Measurements from ENCODE around the gene RAP1GAP. TPM values are rescaled to one million over a fixed set of nuclear protein-coding genes. Genes with fewer than 3 reads are reported as not detected.

RAP1GAP gene
- total RNA-seq, 1 donor from 2014 or later: 62.4 TPM

DNA sequence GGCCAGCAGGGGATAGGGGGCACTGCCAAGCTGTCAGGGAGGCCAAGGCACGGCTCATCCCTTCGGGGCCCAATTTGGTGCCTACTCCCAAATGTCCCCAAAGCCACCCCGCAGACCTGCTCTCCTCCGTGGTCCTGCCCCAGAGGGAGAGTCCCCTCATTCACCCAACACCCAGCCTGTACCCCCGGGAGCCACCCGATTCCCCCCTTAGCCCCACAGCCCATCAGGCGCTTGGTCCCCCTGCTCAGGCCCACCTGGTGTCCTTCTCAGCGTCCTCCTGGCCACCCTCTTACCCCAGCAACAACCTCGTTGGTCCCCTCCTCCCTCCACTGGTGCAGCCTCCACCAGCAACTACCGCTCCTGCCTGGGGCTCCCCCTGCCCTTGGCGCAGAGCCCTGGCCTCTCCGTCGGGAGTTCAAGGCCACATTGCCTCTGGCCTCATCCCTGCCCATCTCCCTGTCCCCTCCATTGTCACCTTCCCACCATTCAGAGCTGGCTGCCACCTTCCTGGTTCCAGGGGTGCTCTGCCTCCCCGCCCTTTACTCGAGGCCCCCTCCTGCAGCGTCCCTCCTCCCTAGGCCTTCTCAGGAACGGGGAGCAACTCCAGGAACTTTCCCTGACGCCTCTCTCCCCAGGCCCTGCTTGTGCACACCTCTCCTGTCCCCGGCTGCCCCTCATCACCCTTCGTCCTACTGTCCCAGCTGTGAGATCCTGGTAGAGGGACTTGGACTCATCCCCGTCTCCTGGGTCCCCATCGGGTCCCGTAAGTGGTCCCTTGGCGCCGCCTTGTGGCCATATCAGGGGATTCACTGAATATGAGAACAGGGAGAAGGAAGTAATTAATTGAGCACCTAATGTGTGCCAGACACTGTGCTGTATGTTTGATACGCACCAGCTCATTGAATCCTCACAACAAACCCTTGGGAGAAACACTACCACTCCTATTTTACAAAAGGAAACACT, 73.9 kb downstream of the RAP1GAP start:
- no peaks in the 10 kb centered on the region for H3K27me3 ChIP-seq
- TF ChIP-seq, protein P1, sequence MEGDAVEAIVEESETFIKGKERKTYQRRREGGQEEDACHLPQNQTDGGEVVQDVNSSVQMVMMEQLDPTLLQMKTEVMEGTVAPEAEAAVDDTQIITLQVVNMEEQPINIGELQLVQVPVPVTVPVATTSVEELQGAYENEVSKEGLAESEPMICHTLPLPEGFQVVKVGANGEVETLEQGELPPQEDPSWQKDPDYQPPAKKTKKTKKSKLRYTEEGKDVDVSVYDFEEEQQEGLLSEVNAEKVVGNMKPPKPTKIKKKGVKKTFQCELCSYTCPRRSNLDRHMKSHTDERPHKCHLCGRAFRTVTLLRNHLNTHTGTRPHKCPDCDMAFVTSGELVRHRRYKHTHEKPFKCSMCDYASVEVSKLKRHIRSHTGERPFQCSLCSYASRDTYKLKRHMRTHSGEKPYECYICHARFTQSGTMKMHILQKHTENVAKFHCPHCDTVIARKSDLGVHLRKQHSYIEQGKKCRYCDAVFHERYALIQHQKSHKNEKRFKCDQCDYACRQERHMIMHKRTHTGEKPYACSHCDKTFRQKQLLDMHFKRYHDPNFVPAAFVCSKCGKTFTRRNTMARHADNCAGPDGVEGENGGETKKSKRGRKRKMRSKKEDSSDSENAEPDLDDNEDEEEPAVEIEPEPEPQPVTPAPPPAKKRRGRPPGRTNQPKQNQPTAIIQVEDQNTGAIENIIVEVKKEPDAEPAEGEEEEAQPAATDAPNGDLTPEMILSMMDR (IDR thresholded peaks at IDR 0.05): peak; percentile 59
- no peak overlapping the region for H3K27ac ChIP-seq
- DNase-seq (peak; percentile 80), ATAC-seq (peak; percentile 25)
- no peak overlapping the region for H3K4me3 ChIP-seq
- H3K4me1 ChIP-seq: peaks cover 6% of the 10 kb centered on the region
- H3K36me3 ChIP-seq: no peaks in the 10 kb centered on the region
- H3K9me3 ChIP-seq: no peaks in the 10 kb centered on the region
- intact Hi-C loops (cut with DNase I): no loop called here

GRCh38 chr1:21594501-21594900, 74.7 kb downstream of the RAP1GAP start:
- H3K36me3 ChIP-seq: no peaks in the 10 kb centered on the region
- no peak overlapping the region for H3K27ac ChIP-seq
- H3K4me1 ChIP-seq: peaks cover 6% of the 10 kb centered on the region
- TF ChIP-seq, protein P1 (IDR thresholded peaks at IDR 0.05): no peak
- no peaks in the 10 kb centered on the region for H3K9me3 ChIP-seq
- DNase-seq: no peak
- H3K27me3 ChIP-seq: no peaks in the 10 kb centered on the region
- no peak overlapping the region for H3K4me3 ChIP-seq
- no peak for ATAC-seq
- intact Hi-C loops (cut with DNase I): no loop called here

DNA sequence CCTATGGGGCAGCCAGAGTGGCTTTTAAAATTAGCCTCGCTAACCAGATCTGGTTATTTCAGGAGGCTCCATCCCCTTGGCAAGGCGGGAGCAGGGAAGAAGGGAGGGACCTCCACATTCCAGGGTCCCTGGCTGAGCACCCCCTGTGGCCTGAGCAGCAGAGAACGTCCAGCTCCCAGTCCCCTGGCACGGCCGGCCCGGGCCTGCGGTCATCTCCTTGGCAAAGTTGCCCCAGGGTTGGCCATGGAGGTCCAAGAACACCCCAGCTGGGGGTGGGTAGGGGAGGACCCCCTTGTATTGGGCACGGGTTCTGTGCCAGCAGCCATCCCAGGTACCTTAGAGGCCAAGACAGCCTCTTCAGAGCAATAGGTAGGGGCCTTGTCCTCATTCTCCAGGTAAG, 75.9 kb downstream of the RAP1GAP start:
- peaks cover 6% of the 10 kb centered on the region for H3K4me1 ChIP-seq
- intact Hi-C loops (cut with DNase I): no loop called here
- H3K4me3 ChIP-seq: no peak overlapping the region
- DNase-seq (no peak), ATAC-seq (no peak)
- TF ChIP-seq, protein P1 (IDR thresholded peaks at IDR 0.05): no peak
- no peaks in the 10 kb centered on the region for H3K9me3 ChIP-seq
- H3K36me3 ChIP-seq: no peaks in the 10 kb centered on the region
- no peak overlapping the region for H3K27ac ChIP-seq
- no peaks in the 10 kb centered on the region for H3K27me3 ChIP-seq

GRCh38 chr1:21592086-21592865, 76.9 kb downstream of the RAP1GAP start:
- Histone ChIP-seq H3K27me3 (no peaks in the 10 kb centered on the region), H3K27ac (no peak overlapping the region), H3K4me1 (peaks cover 6% of the 10 kb centered on the region), H3K4me3 (no peak overlapping the region), H3K36me3 (no peaks in the 10 kb centered on the region), H3K9me3 (no peaks in the 10 kb centered on the region)
- intact Hi-C loops (cut with DNase I): no loop called here
- ATAC-seq: no peak
- TF ChIP-seq, protein P1 (IDR thresholded peaks at IDR 0.05): no peak
- no peak for DNase-seq

- ATAC-seq (no peak), DNase-seq (no peak)
- no peaks in the 10 kb centered on the region for H3K27me3 ChIP-seq
- H3K27ac ChIP-seq: no peak overlapping the region
- H3K9me3 ChIP-seq: no peaks in the 10 kb centered on the region
- peaks cover 14% of the 10 kb centered on the region for H3K4me1 ChIP-seq
- intact Hi-C loops (cut with DNase I): no loop called here
- no peaks in the 10 kb centered on the region for H3K36me3 ChIP-seq
- TF ChIP-seq, protein P1 (IDR thresholded peaks at IDR 0.05): no peak
- H3K4me3 ChIP-seq: no peak overlapping the region
Observed at GRCh38 chr1:21590934-21591333, 78.2 kb downstream of the RAP1GAP start.

All from upper lobe of right lung (tissue), 1 donor.